ENCODE results near the gene ENTPD6.
"Not testable (repeated sequence)": the region's sequence is repeated elsewhere in the genome, so short reads cannot be mapped to it uniquely, and the experiment has no call there.

Gene ENTPD6

DNA sequence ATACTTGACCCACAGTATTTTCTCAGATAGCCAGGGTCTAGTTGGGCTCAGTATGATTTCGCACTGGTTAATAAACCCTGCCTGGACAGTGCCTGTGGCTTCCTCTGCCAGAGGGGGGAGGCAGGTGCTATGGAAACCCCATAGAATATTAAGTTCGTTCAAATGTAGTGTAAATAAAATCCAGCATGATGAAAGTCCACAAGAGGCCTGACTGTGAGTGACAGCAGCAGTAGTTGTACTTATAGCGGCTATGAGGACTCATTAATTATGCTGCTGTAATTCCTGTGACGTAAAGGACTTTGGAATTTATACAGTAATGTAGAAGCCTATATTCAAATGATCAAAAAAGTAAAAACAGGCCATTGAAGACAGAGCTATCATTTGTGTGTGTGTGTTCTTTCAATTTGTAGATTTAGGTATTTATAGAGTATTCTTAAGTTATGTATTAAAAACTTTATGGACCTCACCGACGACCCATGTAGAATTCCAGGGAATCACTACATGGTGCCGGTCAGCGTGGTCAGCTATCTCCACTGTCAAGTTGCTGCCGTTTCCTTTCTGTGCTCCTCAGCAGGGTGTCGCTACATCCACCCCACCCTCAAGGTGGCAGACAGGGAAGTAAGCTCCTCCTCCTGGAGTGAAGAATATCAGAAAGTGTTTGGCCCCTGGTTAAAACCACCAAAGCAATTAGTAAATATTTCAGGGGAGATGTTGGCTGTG lies 62.4 kb downstream of the ENTPD6 start:
- no peak for TF ChIP-seq SPI1 (IDR thresholded peaks at IDR 0.05; ENCODE audit: low read depth, low read length)
- TF ChIP-seq TAF1 (IDR thresholded peaks at IDR 0.05; ENCODE audit: low read depth, low read length) = no peak
- FAIRE-seq (no peak), DNase-seq (ENCODE audit: insufficient read length, low spot score) (no peak)

DNA sequence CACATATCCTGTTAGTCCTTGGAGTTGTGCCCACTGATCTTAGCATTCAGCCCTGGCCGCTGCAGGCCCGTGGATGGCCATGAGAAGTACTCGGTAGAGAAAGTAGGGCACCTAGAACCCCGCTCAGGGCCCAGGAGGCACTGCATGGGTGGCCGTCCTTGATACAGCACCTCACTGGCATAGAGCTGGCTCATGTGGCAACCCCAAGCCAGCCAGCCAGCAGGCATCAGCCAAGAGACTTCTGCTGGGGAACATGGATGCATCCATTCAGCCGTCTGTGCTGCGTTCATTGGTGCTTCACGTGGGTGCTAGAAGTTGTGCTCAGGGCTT lies 62.9 kb downstream of the ENTPD6 start:
- FAIRE-seq (no peak), DNase-seq (ENCODE audit: insufficient read length, low spot score) (no peak)
- TF ChIP-seq PAX5 (IDR thresholded peaks at IDR 0.05; ENCODE audit: insufficient read depth, low read length, severe bottlenecking) = no peak
- no peak for TF ChIP-seq POLR2AphosphoS5 (IDR thresholded peaks at IDR 0.05; ENCODE audit: low read depth, low read length)
- TF ChIP-seq POLR2A (IDR thresholded peaks at IDR 0.05; ENCODE audit: low read depth, low read length) = no peak
- TF ChIP-seq POU2F2 (IDR thresholded peaks at IDR 0.05; ENCODE audit: low read depth, low read length) = no peak
- TF ChIP-seq TAF1 (IDR thresholded peaks at IDR 0.05; ENCODE audit: low read depth, low read length) = no peak
- no peak for TF ChIP-seq SPI1 (IDR thresholded peaks at IDR 0.05; ENCODE audit: low read depth, low read length)

DNA sequence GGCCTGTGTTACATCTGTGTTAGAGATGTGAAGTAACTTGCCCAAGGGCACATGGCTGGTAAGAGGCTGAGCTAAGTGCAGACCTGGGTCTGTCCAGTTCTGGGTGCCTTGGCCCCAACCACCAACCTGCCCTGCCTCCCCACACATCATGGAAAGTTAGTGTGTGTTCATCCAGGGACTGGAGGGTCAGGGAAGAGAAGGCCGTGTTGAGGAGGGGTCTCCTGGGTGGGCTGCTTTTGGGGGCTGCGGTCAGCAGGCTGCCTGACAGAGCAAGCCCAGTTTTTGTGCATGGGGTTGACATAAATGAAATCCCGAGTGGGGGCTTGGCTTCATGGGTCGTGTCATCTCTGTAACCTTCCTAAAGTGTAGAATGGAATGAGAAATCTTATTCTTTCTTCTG lies 63.3 kb downstream of the ENTPD6 start:
- FAIRE-seq = no peak
- TF ChIP-seq POLR2A (IDR thresholded peaks at IDR 0.05; ENCODE audit: low read depth, low read length) (no peak), TAF1 (IDR thresholded peaks at IDR 0.05; ENCODE audit: low read depth, low read length) (no peak), POU2F2 (IDR thresholded peaks at IDR 0.05; ENCODE audit: low read depth, low read length) (no peak), POLR2AphosphoS5 (IDR thresholded peaks at IDR 0.05; ENCODE audit: low read depth, low read length) (no peak), PAX5 (IDR thresholded peaks at IDR 0.05; ENCODE audit: insufficient read depth, low read length, severe bottlenecking) (no peak), SPI1 (IDR thresholded peaks at IDR 0.05; ENCODE audit: low read depth, low read length) (no peak)
- DNase-seq (ENCODE audit: insufficient read length, low spot score) = no peak

DNA sequence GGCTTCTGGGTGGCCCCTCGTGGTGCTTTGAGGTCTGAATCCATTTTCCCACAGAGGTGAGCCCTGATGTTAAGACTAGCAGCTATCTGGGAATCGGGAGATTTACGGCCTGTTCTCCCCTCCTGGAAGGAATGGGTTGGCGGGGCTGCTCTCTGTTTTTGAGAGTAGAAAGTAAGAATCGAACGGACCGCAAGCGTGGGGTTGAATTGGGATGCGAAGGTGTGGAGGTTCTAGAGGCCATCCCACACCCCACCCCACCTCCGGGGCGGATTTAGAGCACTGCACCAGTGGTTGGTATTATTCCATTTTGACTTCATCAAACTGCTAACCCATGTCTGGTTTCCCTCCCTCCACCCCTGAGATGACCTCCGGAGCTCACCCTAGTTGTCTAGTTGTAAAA lies 63.8 kb downstream of the ENTPD6 start:
- FAIRE-seq = no peak
- TF ChIP-seq POLR2A (IDR thresholded peaks at IDR 0.05; ENCODE audit: low read depth, low read length) (no peak), TAF1 (IDR thresholded peaks at IDR 0.05; ENCODE audit: low read depth, low read length) (no peak), POU2F2 (IDR thresholded peaks at IDR 0.05; ENCODE audit: low read depth, low read length) (no peak), POLR2AphosphoS5 (IDR thresholded peaks at IDR 0.05; ENCODE audit: low read depth, low read length) (no peak), PAX5 (IDR thresholded peaks at IDR 0.05; ENCODE audit: insufficient read depth, low read length, severe bottlenecking) (no peak), SPI1 (IDR thresholded peaks at IDR 0.05; ENCODE audit: low read depth, low read length) (no peak)
- DNase-seq (ENCODE audit: insufficient read length, low spot score) = no peak

DNA sequence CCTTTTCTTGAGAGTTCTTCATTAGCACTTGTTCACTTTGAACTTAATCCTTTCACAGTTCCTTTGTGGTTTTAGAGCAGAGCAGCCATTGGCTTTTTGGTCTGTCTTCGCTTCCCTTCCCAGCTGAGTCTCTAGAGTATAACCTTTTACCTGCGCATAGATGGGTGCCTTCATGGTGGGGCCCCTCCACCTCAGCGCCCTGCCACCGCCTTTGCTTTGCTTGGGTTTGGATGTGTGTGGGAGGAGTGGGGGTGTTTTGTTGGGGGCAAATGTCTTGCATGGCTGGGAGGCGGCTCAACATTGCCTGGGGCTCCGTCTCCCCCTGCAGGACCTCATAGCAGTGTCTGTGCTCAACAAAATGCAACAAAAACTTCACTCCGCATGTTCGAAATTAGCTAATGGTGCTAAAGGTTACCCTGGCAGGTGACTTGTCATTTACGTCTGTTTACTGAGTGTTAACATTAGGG lies 64.3 kb downstream of the ENTPD6 start:
- DNase-seq (ENCODE audit: insufficient read length, low spot score) = no peak
- no peak for FAIRE-seq
- TF ChIP-seq TAF1 (IDR thresholded peaks at IDR 0.05; ENCODE audit: low read depth, low read length) = no peak
- no peak for TF ChIP-seq SPI1 (IDR thresholded peaks at IDR 0.05; ENCODE audit: low read depth, low read length)
- no peak for TF ChIP-seq POLR2AphosphoS5 (IDR thresholded peaks at IDR 0.05; ENCODE audit: low read depth, low read length)
- no peak for TF ChIP-seq PAX5 (IDR thresholded peaks at IDR 0.05; ENCODE audit: insufficient read depth, low read length, severe bottlenecking)
- TF ChIP-seq POU2F2 (IDR thresholded peaks at IDR 0.05; ENCODE audit: low read depth, low read length) = no peak
- no peak for TF ChIP-seq POLR2A (IDR thresholded peaks at IDR 0.05; ENCODE audit: low read depth, low read length)

DNA sequence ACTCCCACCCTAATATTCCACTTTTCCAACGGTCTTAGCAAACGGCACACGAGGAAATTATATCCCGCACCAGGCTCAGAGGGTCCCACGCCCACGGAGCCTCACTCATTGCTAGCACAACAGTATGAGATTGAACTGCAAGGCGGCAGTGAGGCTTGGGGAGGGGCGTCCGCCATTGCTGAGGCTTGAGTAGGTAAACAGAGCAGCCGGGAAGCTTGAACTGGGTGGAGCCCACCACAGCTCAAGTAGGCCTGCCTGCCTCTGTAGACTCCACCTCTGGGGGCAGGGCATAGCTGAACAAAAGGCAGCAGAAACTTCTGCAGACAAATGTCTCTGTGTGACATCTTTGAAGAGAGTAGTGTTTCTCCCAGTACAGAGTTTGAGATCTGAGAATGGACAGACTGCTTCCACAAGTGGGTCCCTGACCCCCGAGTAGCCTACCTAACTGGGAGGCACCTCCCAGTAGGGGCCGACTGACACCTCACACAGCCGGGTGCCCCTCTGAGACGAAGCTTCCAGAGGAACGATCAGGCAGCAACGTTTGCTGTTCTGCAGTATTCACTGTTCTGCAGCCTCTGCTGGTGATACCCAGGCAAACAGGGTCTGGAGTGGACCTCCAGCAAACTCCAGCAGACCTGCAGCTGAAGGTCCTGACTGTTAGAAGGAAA lies 65.4 kb downstream of the ENTPD6 start:
- not testable (repeated sequence) for DNase-seq (ENCODE audit: insufficient read length, low spot score); FAIRE-seq

DNA sequence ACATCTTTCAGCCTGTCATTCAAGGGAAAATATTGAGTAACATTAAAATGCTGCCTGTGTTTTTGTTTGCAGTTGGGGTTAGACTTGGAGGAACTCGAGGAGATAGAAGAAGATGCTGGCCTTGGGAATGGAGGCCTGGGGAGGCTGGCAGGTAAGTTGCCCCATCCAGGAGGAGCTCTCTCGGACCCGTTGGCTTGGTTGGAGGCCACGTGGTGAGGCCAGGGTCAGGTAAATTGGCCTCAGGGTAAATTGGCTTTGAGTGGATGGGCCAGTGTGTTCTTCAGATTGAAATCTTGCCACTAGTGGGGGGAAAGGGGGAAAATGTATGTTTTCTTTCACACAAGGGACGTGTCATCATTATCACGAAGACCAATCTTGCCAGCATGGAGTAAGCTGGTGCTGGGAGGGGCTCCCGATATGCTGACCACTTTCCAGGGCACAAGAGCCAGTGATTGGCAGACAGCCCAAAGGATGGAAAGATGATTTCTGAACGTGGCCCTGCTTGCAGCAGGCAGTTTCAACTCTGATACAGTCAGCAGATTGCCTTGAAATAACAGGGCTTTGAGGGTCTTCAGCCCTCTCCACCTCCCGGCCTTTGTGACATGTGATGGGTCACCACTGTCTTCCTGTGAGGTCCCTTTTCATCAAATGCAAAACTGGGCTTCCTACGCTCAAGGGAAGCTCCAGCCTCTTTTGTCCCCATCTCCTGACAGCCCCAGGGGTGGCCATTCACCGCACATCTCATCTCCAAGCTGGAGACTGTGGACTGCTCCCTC lies 73.7 kb downstream of the ENTPD6 start:
- FAIRE-seq (no peak), DNase-seq (ENCODE audit: insufficient read length, low spot score) (no peak)
- TF ChIP-seq PAX5 (IDR thresholded peaks at IDR 0.05; ENCODE audit: insufficient read depth, low read length, severe bottlenecking) (no peak), POLR2A (IDR thresholded peaks at IDR 0.05; ENCODE audit: low read depth, low read length) (no peak), POLR2AphosphoS5 (IDR thresholded peaks at IDR 0.05; ENCODE audit: low read depth, low read length) (no peak), TAF1 (IDR thresholded peaks at IDR 0.05; ENCODE audit: low read depth, low read length) (no peak)

DNA sequence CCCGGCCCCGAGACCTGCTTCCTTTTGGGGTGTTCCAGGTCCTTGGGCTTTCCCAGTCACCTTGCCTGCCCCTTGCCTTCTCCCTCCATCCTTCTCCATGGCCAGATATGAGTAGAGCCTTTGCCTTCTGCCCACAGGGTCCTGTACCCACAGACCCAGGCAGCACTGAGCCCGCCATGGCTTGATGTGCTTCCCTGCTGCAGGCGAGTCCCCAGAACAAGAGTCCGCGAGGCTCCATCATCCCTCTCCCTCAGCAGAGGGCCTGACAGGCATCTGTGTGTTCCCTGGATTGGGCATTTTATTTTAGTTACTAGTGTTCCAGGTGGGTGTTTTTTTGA lies 74.3 kb downstream of the ENTPD6 start:
- TF ChIP-seq POLR2AphosphoS5 (IDR thresholded peaks at IDR 0.05; ENCODE audit: low read depth, low read length) = no peak
- FAIRE-seq = no peak
- no peak for DNase-seq (ENCODE audit: insufficient read length, low spot score)

DNA sequence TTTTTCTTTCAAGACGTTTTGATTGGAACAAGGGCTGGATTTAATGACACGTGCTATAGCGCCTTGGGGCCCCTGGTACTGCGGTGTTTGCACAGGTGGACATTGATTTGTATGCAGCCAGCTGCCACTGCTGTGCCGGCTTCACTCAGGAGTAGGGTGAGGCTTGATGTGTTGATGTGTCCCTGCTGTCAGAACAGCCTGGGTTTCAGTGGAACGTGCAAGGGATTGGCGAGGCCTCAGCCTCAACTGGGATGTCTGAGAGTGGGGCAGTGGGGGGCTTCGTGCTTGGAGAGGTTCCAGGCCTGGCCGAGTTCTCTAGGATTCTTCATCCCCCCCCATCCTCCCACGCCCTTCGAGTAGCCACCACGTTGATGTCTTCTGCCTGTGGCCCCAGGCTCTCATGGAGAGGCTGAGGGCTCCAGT lies 75.3 kb downstream of the ENTPD6 start:
- TF ChIP-seq PAX5 (IDR thresholded peaks at IDR 0.05; ENCODE audit: insufficient read depth, low read length, severe bottlenecking) (no peak), POLR2A (IDR thresholded peaks at IDR 0.05; ENCODE audit: low read depth, low read length) (no peak), TAF1 (IDR thresholded peaks at IDR 0.05; ENCODE audit: low read depth, low read length) (no peak), POU2F2 (IDR thresholded peaks at IDR 0.05; ENCODE audit: low read depth, low read length) (no peak), SPI1 (IDR thresholded peaks at IDR 0.05; ENCODE audit: low read depth, low read length) (no peak), POLR2AphosphoS5 (IDR thresholded peaks at IDR 0.05; ENCODE audit: low read depth, low read length) (no peak)
- DNase-seq (ENCODE audit: insufficient read length, low spot score) (no peak), FAIRE-seq (no peak)
